GM12878 (cell line): ENCODE measurements around the gene ARPC5L. TPM values are rescaled to one million over a fixed set of nuclear protein-coding genes. Genes with fewer than 3 reads are reported as not detected.
A peak's percentile ranks its signal among the peaks of the same experiment; 100 is the strongest.

Experiments
- BACH1 ChIP-seq: fragments of 450-650 bp; IDR thresholded peaks from 2 replicates; pipeline ENCODE4 v1.6.1; 2017; ENCODE audit warnings: mild to moderate bottlenecking, borderline replicate concordance
- ETV6 ChIP-seq, 2 experiments: fragments of 450-650 bp in 1 of 2; IDR thresholded peaks in 1 of 2; conservative IDR thresholded peaks in 1 of 2; 2 replicates each; pipeline ENCODE4 v1.6.1; 2014; ENCODE audit warnings: antibody characterized with exemption in 1 of 2, borderline replicate concordance in 1 of 2, low read depth in 1 of 2, mild to moderate bottlenecking in 1 of 2, moderate library complexity in 1 of 2
- FOXK2 ChIP-seq: fragments of 450-650 bp; IDR thresholded peaks from 2 replicates; pipeline ENCODE4 v1.6.1; 2017; ENCODE audit warnings: mild to moderate bottlenecking, moderate library complexity
- HDAC2 ChIP-seq: fragments of 200-600 bp; sonication (generic); IDR thresholded peaks from 2 replicates; pipeline ENCODE4 v1.6.1; 2017
- JUND ChIP-seq: IDR thresholded peaks from 2 replicates; pipeline ENCODE4 v1.6.1; 2012; ENCODE audit warnings: low read depth, mild to moderate bottlenecking, low read length, improper control_type of control experiment, moderate library complexity
- MYB ChIP-seq: fragments of 150-350 bp; IDR thresholded peaks from 2 replicates; pipeline ENCODE4 v1.6.1; 2014; ENCODE audit warnings: mild to moderate bottlenecking, low read depth, low read length, borderline replicate concordance
- NKRF ChIP-seq: fragments of 450-650 bp; conservative IDR thresholded peaks from 2 replicates; pipeline ENCODE4 v1.6.1; 2017; ENCODE audit warnings: mild to moderate bottlenecking, moderate library complexity
- POLR2AphosphoS5 ChIP-seq: IDR thresholded peaks from 2 replicates; pipeline ENCODE4 v1.6.1; 2011; ENCODE audit warnings: mild to moderate bottlenecking, low read length, inconsistent platforms
- RCOR1 ChIP-seq: conservative IDR thresholded peaks from 2 replicates; pipeline ENCODE4 v1.6.1; 2012; ENCODE audit warnings: low read depth, low read length, improper control_type of control experiment
- SUPT20H ChIP-seq: IDR thresholded peaks from 2 replicates; pipeline ENCODE4 v1.6.1; 2011; ENCODE audit warnings: low read depth, mild to moderate bottlenecking, low read length, moderate library complexity, borderline replicate concordance; ENCODE audit not compliant: control insufficient read depth
- SUZ12 ChIP-seq: fragments of 200-600 bp; sonication (generic); IDR thresholded peaks from one replicate; pipeline ENCODE4 v1.6.1; 2018; ENCODE audit warnings: antibody characterized with exemption, mild to moderate bottlenecking; ENCODE audit not compliant: unreplicated experiment
- TCF3 ChIP-seq: IDR thresholded peaks from 2 replicates; pipeline ENCODE4 v1.6.1; 2012; ENCODE audit warnings: low read depth, mild to moderate bottlenecking, low read length, borderline replicate concordance; ENCODE audit not compliant: insufficient read depth
- ZBTB11 ChIP-seq: fragments of 450-650 bp; formaldehyde crosslinking; IDR thresholded peaks from 2 replicates; pipeline ENCODE4 v1.5.0; 2022; ENCODE audit warnings: mild to moderate bottlenecking, missing genetic modification characterization
- ZBTB33 ChIP-seq: fragments of 450-650 bp; IDR thresholded peaks from 2 replicates; pipeline ENCODE4 v1.6.1; 2017; ENCODE audit warnings: mild to moderate bottlenecking
- ZNF274 ChIP-seq: IDR thresholded peaks from one replicate; pipeline ENCODE4 v1.8.0; 2011; ENCODE audit not compliant: insufficient read length, insufficient read depth
- ZNF687 ChIP-seq: fragments of 450-650 bp; IDR thresholded peaks from 2 replicates; pipeline ENCODE4 v1.6.1; 2017; ENCODE audit warnings: mild to moderate bottlenecking, moderate library complexity
- polyA plus RNA-seq, 11 experiments: library from polyadenylated mRNA; depleted of rRNA in 4 of 11; unstranded in 6 of 11; stranded (reverse) in 5 of 11; fragments of >200 nt; fragmentation: Nextera tagmentation in 4 of 11; fragmentation: Illumina TruSeq in 1 of 11; extraction: Ambion mirVana in 4 of 11; extraction: Trizol in 1 of 11; gene quantifications; 1 replicate in 1 of 11; 2 replicates in 10 of 11; pipeline versions ENCODE4 v1.2.1 to v1.2.3, GENCODE V29; 2011 to 2016; ENCODE audit warnings: inconsistent platforms in 2 of 11, missing spikeins in 2 of 11, low read depth in 1 of 11
- total RNA-seq, 4 experiments: library from RNA; depleted of rRNA in 3 of 4; stranded (reverse); fragments of >200 nt in 3 of 4; fragmentation: Illumina TruSeq in 1 of 4; extraction: Trizol in 1 of 4; gene quantifications; 2 replicates each; pipeline versions ENCODE4 v1.2.1 to v1.2.3, GENCODE V29; 2013 to 2021

Gene ARPC5L
- total and polyA plus RNA-seq, 10 of the 15 experiments (the other 5 are each of a cell fraction or from before 2014, with no cell fraction given), result 42.3 to 207 (median 104) TPM

GRCh38 chr9:124869986-124870560 is 8.1 kb downstream of the ARPC5L start (continued):
- no peak for TF ChIP-seq SUPT20H
- TF ChIP-seq NKRF, result no peak
- peak; percentile 29; the same call in 1 of the 2 replicates for TF ChIP-seq ZNF687
- TF ChIP-seq BACH1, result no peak
- TF ChIP-seq TCF3, result peak; percentile 61; the same call in 1 of the 2 replicates
- peak; percentile 47 for TF ChIP-seq JUND
- peak; percentile 81 for TF ChIP-seq POLR2AphosphoS5
- no peak for TF ChIP-seq ZNF274
- TF ChIP-seq ZBTB11 (CRISPR knock-in tag), result no peak; the same call in 1 of the 2 replicates
- no peak for TF ChIP-seq FOXK2
- 0 out of 2 replicates have a peak, but pooled peaks have one; percentile 37 for TF ChIP-seq RCOR1
- TF ChIP-seq MYB, result no peak
- TF ChIP-seq ZBTB33, result no peak
- TF ChIP-seq SUZ12, result no peak
- TF ChIP-seq HDAC2, result no peak
- peak in 1 of 2 experiments; percentile 92; a peak in 2 of 4 replicates for TF ChIP-seq ETV6 (conservative IDR thresholded peaks at IDR 0.05 in 1 of 2, IDR thresholded peaks at IDR 0.05 in 1 of 2; ENCODE audit: borderline replicate concordance in 1 of 2, low read depth in 1 of 2)
